Neutrophil (primary cell): Measurements from ENCODE around the gene DUSP9.
"Not testable (repeated sequence)": the region's sequence is repeated elsewhere in the genome, so short reads cannot be mapped to it uniquely, and the experiment has no call there.

ENCODE experiments used
- H3K27ac ChIP-seq: fragments of 200-600 bp; sonication (generic); 2 replicates; pipeline ENCODE4 v1.5.1; 2016; ENCODE audit warnings: mild to moderate bottlenecking, moderate library complexity
- H3K27me3 ChIP-seq: fragments of 200-600 bp; sonication (generic); 2 replicates; pipeline ENCODE4 v1.6.0; 2016; ENCODE audit warnings: mild to moderate bottlenecking
- H3K36me3 ChIP-seq: fragments of 200-600 bp; sonication (generic); 2 replicates; pipeline ENCODE4 v1.5.1; 2017
- H3K4me1 ChIP-seq, 2 experiments: fragments of 200-600 bp in 1 of 2; sonication (generic) in 1 of 2; 1 replicate in 1 of 2; 2 replicates in 1 of 2; pipeline versions ENCODE4 v1.5.1 to v1.6.1; 2013 to 2016; ENCODE audit warnings: low read depth in 1 of 2, low read length in 1 of 2, mild to moderate bottlenecking in 1 of 2, moderate library complexity in 1 of 2; ENCODE audit not compliant: control insufficient read depth in 1 of 2, insufficient read depth in 1 of 2
- H3K4me3 ChIP-seq, 2 experiments: fragments of 200-600 bp in 1 of 2; sonication (generic) in 1 of 2; 1 replicate in 1 of 2; 2 replicates in 1 of 2; pipeline ENCODE4 v1.5.1; 2013 to 2016; ENCODE audit warnings: low read depth in 1 of 2, low read length in 1 of 2, mild to moderate bottlenecking in 1 of 2, moderate library complexity in 1 of 2
- H3K9me3 ChIP-seq: fragments of 200-600 bp; sonication (generic); 2 replicates; pipeline ENCODE4 v1.5.1; 2016
- CTCF ChIP-seq: fragments of 200-600 bp; sonication (generic); IDR thresholded peaks from 2 replicates; pipeline ENCODE4 v1.5.1; 2016; ENCODE audit warnings: antibody characterized with exemption

DUSP9 gene

DNA sequence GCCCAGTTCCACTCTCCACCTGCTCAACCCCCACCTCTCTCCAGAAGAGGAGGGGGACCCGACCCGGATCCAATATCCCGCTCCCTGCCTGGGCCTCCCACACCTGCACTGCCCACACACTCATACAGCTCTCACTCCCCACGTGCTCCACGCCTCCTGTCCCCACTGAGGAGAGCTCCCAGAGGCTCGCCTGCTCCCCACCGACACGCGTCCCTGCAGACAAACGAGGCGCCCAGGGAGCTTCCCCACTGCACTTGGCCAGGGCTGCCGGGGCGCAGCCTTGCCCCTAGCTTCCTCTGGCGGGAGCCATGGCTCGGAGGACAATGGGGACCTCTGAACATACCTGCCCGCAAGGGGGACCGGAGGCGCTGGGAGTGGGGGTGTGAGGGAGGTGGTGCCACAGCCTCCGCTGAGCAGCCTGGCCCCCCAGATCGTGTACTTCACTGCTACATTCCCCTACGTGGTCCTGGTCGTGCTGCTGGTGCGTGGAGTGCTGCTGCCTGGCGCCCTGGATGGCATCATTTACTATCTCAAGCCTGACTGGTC is 45.7 kb downstream of the DUSP9 start:
- H3K4me3 ChIP-seq: no peak overlapping the region
- H3K9me3 ChIP-seq: no peaks in the 10 kb centered on the region
- no peak overlapping the region for H3K27ac ChIP-seq
- H3K36me3 ChIP-seq: peaks cover 30% of the 10 kb centered on the region
- H3K27me3 ChIP-seq: peaks cover 44% of the 10 kb centered on the region
- no peak for TF ChIP-seq CTCF
- H3K4me1 ChIP-seq: no peaks in the 10 kb centered on the region

DNA sequence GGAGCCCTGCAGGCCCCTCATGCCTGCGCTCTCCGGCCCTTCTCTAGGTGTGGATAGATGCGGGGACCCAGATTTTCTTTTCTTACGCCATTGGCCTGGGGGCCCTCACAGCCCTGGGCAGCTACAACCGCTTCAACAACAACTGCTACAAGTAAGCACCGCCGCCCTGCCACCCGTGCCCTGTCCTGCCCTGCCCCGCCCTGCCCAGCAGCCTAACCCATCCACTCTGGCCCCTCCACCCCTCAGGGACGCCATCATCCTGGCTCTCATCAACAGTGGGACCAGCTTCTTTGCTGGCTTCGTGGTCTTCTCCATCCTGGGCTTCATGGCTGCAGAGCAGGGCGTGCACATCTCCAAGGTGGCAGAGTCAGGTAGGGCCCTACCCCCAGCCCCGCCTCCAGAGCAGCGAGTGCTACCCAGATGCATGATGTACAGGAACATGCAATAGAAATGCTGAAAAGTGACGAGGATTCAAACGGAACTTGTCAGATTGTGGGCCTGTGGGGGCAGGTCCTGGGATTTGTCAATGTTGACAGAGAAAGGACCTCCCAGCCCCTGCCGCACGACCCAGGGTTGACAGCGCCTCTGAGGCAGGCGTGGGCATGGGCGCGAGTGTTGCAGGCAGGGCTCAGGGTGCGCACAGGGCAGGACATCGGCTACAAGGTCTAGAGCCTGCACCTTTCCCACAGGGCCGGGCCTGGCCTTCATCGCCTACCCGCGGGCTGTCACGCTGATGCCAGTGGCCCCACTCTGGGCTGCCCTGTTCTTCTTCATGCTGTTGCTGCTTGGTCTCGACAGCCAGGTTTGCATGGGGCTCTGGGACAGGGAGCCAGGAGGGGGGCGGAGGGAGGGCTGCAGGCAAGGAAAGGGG is 46.4 kb downstream of the DUSP9 start:
- no peak for TF ChIP-seq CTCF
- Histone ChIP-seq H3K27me3 (peaks cover 43% of the 10 kb centered on the region), H3K4me1 (no peaks in the 10 kb centered on the region), H3K36me3 (peaks cover 34% of the 10 kb centered on the region), H3K9me3 (no peaks in the 10 kb centered on the region), H3K27ac (no peak overlapping the region), H3K4me3 (no peak overlapping the region)

- H3K27me3 ChIP-seq: peaks cover 35% of the 10 kb centered on the region
- H3K4me1 ChIP-seq, H3K4me3 ChIP-seq, H3K9me3 ChIP-seq, H3K27ac ChIP-seq: not testable (repeated sequence)
- peaks cover 42% of the 10 kb centered on the region for H3K36me3 ChIP-seq
Observed at GRCh38 chrX:153694256-153694655, 47.3 kb downstream of the DUSP9 start.

DNA sequence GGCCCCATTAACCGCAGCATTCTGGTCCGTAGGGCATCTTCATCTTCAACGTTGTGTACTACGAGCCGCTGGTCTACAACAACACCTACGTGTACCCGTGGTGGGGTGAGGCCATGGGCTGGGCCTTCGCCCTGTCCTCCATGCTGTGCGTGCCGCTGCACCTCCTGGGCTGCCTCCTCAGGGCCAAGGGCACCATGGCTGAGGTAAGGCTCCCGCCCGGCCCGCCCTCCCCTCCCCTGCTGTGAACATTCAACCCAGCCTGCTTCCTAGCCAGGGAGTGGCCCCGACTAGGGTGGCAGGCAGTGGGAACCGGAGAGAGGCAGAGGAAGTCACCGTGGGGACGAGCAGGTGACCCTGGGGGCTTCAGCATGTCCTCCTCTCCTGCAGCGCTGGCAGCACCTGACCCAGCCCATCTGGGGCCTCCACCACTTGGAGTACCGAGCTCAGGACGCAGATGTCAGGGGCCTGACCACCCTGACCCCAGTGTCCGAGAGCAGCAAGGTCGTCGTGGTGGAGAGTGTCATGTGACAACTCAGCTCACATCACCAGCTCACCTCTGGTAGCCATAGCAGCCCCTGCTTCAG is 47.8 kb downstream of the DUSP9 start:
- no peak overlapping the region for H3K4me3 ChIP-seq
- H3K27me3 ChIP-seq: peaks cover 30% of the 10 kb centered on the region
- no peaks in the 10 kb centered on the region for H3K9me3 ChIP-seq
- H3K4me1 ChIP-seq: no peaks in the 10 kb centered on the region
- H3K36me3 ChIP-seq: peaks cover 47% of the 10 kb centered on the region
- no peak overlapping the region for H3K27ac ChIP-seq
- no peak for TF ChIP-seq CTCF

GRCh38 chrX:153696100-153696499 is 49.1 kb downstream of the DUSP9 start:
- peaks cover 61% of the 10 kb centered on the region for H3K36me3 ChIP-seq
- TF ChIP-seq CTCF: no peak

GRCh38 chrX:153696538-153696937 is 49.5 kb downstream of the DUSP9 start:
- not testable (repeated sequence) for H3K4me1 ChIP-seq, H3K9me3 ChIP-seq, H3K4me3 ChIP-seq, H3K27ac ChIP-seq
- Histone ChIP-seq H3K36me3 (peaks cover 65% of the 10 kb centered on the region), H3K27me3 (peaks cover 12% of the 10 kb centered on the region)

More at GRCh38 chrX:153696100-153696499, 49.1 kb downstream of the DUSP9 start:
- Histone ChIP-seq H3K27ac (no peak overlapping the region), H3K4me1 (no peaks in the 10 kb centered on the region), H3K9me3 (no peaks in the 10 kb centered on the region), H3K27me3 (peaks cover 16% of the 10 kb centered on the region), H3K4me3 (no peak overlapping the region)

DNA sequence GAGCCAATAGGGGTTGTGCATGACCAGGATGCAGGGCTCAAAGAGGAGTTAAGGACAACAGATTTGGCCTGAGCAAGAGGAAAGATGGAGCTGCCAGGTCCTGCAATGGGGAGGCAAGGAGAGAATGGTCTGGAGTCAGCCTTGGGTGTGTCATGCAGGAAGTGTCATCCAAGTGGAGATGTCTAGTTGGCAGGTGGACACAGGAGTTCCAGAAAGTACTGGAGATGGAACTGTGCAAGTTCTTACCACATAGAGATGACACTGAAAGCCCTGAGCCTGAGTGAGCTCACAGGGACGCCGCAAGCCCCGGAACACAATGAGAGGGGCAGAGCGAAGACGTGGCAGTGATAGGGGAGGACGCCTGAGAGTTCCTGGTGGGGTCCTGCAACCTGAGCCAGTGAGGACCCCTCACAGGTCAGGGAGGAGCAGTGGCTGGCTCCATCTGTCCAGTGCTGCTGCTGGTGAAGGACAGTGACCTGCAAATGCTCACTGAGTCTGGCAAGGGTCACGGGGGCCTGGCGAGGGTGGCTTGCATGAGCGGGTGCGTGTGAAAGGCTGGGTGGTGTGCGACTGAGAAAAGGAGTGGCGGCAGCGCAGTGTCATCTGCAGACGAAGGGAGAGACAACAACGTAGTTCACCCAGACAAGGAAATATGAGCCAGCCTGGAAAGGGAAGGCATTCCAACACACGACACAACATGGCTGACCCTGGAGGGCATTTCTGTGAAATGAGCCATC is 50.2 kb downstream of the DUSP9 start:
- not testable (repeated sequence) for H3K4me1 ChIP-seq, H3K27ac ChIP-seq, H3K27me3 ChIP-seq, H3K9me3 ChIP-seq, H3K4me3 ChIP-seq
- peaks cover 69% of the 10 kb centered on the region for H3K36me3 ChIP-seq
